IPS-11a (cell line): Measurements from ENCODE around the gene MRPS27.

ENCODE experiments used
- H3K4me3 ChIP-seq: one replicate; pipeline ENCODE4 v1.5.1; 2013; ENCODE audit warnings: low read depth, low read length, control low read depth

Gene MRPS27

DNA sequence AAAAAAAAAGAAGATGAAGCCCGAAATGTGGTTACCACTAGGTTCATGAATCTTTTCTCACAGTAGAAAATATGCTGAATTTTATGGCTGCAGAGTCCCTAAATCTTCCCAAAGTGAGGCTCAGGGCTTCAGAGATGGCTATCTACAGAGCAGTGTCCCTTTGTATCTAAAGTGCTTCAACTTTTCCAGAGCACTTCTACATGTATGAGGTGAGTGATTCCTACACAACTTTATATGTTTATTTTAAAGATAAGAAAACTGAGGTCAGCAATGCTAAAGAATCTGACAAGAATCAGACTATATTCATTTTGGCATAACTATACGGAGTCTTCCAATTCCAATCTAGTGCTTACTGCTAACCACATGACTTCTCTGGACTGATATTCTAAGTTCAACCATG, 53.2 kb downstream of the MRPS27 start:
- H3K4me3 ChIP-seq, result no peak overlapping the region

GRCh38 chr5:72265032-72265877, 54.8 kb downstream of the MRPS27 start:
- no peak overlapping the region for H3K4me3 ChIP-seq

- H3K4me3 ChIP-seq, result no peak overlapping the region
Observed at GRCh38 chr5:72256536-72256935, 63.5 kb downstream of the MRPS27 start.

DNA sequence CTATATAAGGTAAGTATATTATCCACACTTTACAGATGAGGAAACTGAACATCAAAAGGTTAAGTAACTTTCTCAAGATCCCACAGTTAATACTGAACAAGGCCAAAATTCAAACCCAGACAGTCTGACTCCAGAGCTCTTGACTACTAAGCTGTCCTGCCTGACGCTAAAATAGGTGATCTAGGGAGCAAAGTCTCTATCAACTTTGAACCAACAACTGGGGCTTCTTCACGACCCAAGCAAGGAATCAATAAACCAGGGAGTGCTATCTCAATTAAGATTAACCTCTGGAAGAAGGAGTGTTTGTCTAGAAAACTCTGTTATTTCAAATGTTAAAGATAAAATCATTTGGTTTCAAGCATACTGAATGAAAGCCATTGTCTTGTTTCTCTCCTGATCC, 64.4 kb downstream of the MRPS27 start:
- no peak overlapping the region for H3K4me3 ChIP-seq

- H3K4me3 ChIP-seq, result no peak overlapping the region
Observed at GRCh38 chr5:72255237-72255636, 64.8 kb downstream of the MRPS27 start.

DNA sequence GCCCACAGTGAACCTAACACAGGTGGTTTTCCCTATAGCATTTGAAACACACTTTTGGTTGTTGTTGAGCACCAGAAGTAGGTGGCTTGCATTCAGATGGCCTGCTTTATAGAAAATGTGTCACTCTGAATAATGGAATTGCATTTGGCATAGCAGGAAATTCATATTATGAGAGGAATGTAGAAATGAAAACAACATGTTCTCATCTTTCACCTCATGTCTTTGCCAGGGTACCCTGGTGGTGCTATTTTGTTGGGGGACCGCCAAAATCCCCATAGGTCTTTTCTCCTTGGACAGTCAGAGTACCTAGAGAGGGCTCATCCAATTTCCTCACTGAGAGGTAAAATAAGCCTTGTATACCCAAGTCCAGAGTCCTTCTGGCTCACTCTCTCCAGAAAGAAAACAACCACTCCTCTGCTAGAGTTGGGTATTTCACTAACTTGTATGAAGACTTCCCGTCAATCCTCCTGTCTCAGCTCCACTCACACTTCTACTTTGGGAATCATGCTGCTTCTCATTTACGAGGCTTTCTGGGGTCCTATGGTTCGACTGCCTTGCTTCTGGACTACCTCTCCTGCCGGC, 67.4 kb downstream of the MRPS27 start:
- H3K4me3 ChIP-seq, result no peak overlapping the region

GRCh38 chr5:72252008-72252407, 68.0 kb downstream of the MRPS27 start:
- H3K4me3 ChIP-seq, result no peak overlapping the region

DNA sequence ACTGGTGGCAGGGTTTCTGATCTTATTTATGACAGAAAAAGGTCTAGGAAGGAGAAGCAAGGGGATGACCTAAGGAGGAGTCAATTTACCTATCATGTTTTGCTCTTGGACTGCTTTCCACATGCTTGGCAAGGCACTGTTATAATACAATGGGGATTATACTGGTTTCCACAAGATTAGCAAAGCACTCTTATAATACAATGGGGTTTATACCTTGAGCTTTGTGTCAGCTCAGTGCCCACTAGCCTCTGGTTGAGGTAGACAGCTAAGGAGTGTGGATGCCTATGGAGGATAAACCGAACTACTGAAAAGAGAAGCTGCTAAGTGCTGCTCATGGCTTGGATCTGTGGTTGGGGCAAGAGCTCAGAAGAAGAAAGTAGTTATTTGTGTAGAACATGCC, 68.7 kb downstream of the MRPS27 start:
- H3K4me3 ChIP-seq, result no peak overlapping the region

DNA sequence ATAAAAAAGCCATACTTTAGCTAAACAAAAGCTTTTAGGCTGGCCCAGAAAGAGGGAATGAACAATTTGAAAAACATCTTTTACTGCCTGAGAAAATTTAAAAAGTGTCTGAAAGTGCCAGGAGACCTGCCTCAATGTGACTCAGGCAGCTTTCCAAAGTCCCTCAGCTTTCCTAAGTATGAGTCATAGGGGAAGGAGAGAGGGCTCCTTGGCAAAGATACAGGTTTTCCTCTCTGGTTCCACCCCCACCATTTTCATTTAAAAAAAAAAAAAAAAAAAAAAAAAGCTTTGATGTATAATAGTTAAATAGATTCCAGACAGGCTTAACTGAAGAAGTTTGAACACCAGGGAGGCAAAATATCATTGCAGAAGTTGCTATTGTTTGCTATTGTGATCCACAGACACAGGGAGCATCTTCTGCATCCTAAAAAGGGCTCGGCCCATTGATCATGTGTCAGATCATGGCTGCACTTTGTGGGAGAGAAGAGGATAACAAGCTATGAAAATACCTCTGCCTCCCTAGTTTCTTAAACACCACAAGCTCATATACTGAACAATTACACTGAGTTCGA, 71.5 kb downstream of the MRPS27 start:
- H3K4me3 ChIP-seq, result no peak overlapping the region

DNA sequence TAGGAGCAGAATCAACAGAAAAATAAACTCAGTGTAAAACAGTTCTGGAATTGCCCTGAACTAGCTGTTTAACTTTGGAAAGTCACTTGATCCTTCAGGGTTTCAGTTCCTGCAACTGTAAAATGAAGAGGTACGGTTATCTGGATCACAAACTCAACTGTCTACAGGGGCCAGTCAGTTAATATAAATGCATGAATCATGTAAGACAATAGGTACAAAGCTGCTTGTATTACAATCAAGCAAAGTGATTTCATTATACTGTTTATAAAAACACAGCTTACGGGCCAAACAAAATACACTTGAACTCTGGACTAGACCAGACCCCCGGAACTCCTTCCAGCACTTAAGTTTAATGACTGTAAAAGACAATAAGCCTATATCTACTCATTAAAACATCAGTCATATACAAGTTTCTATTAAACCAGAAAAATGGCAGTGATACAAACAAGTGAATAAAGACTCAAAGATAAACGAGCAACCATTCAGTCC, 73.0 kb downstream of the MRPS27 start:
- H3K4me3 ChIP-seq, result no peak overlapping the region

DNA sequence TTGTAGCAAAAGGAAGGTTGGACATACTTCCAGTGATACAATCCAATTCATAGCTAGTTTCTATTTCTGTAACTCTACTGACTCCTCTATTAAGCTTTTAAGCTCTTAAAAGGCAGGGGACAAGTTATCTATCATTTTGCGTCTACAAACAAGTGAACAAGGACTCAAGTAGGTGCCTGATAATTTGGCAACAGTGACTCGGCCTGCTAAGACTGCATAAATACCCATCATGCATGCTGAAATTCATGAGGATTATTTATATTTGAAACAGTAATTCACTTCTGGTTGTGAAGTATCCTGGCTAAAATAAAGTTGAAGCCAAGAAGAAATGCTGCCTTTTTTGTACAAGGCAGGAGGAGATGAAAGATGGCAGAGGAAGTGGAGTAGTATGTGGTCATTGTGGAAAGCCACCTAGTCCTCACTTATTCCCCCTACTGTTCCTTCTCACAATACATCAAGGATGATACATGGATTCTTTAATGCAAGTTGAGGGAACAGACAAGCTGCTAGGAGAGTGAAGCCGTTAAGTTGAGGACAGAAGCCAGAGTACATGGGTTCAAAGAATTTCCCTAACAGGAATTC, 74.0 kb downstream of the MRPS27 start:
- no peak overlapping the region for H3K4me3 ChIP-seq

GRCh38 chr5:72245546-72245945, 74.5 kb downstream of the MRPS27 start:
- H3K4me3 ChIP-seq, result no peak overlapping the region

DNA sequence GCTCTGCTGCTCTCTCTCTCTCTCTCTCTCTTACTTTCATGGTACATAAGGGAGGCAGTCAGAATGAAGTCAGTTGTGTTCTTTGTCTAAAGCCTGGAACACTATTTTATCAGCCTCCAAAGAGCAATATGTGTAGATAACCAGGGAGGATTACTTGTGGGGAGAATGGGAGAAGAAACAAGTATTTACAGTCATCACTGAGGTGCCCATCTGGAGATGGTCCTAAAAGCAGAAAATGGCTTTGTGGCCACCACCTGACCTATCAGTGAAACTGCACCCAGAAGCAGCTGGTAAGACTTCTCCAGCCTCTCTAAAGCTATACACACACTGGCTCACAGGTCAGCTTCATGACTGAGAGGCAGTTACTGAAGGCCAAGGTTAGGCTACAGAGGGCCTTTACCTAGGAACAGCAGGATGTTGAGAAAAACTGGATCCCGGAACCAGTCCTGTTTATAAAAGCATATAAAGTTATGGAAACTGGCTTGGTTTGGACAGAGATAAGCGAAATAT, 75.1 kb downstream of the MRPS27 start:
- H3K4me3 ChIP-seq, result no peak overlapping the region

DNA sequence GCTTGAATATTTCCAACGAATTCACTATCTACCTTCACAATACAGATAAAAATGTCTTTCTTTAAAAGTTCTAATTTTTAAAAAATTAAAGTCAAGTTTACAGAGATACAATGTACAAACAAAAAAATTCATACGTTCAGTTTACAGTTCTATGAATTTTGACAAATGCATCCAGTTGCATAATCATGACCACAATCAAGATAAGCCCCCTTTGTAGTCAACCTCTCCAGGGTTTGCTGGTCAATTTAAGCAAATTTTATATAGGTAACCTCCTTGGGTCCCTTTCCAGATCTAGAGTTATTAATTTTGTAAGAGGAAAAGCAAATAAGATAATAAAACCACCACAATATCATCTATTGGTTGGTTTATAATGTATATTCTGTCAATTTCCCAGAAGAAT, 76.3 kb downstream of the MRPS27 start:
- no peak overlapping the region for H3K4me3 ChIP-seq

- H3K4me3 ChIP-seq, result no peak overlapping the region
Observed at GRCh38 chr5:72242796-72243475, 77.1 kb downstream of the MRPS27 start.

GRCh38 chr5:72241346-72242003, 78.6 kb downstream of the MRPS27 start:
- no peak overlapping the region for H3K4me3 ChIP-seq

DNA sequence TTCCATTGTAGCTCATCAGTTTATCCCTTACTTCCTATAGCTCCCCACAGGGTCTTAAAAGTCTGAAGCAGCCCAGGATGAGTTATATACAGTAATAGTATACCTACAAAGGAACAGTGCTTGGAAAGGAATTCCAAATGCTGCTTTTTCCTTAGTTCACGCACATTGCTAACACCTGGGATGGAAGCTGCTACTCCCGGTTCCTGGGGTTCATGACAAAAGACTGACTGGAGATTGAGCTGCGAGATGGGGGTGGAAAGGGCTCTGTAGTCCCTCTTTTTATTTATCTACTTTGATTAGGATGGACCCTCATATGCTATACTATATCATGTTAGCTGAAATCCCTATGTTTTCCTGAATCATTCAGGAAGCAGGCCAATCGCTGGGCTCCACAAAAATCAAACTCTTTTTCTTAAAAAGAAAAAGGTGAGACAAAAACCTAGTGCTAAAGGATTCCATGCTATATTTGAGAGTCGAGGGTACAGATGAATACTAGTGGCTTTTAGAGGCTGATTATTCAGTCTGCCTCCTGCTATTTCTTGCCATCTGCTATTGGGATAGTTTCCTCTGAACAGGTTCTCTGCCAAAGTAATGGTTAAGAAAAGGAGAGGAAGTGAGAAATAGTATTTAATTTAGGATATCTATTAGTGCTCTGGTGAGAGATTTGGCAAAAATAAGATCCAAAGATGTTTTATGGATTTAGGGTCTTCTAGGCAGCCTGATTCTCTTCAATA, 81.2 kb downstream of the MRPS27 start:
- H3K4me3 ChIP-seq, result no peak overlapping the region

GRCh38 chr5:72237879-72238278, 82.2 kb downstream of the MRPS27 start:
- H3K4me3 ChIP-seq, result no peak overlapping the region

- no peak overlapping the region for H3K4me3 ChIP-seq
Observed at GRCh38 chr5:72237415-72237814, 82.6 kb downstream of the MRPS27 start.

DNA sequence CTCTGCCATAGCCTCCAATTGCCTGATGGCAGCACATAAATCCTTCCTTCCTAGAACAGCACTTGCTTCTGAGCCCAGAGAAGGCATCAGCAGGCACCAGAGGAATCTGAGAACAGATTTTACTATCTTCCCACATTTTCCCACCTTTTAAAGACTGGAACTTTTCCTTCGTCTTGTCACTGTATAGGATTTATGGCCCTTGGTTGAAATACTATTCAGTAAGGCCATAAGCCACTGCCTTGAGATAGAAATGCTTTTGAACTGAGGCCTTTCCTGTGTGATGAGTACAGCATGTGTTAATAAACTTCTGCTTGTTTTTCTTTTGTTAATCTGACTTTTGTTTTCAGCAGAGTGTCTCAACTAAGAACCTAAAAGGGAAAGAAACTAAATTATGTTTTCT, 84.3 kb downstream of the MRPS27 start:
- H3K4me3 ChIP-seq, result no peak overlapping the region
